GM12874 (cell line): ENCODE results near the gene EXOSC2.

Experiments
- CTCF ChIP-seq: IDR thresholded peaks from 2 replicates; pipeline ENCODE4 v1.5.1; 2011; ENCODE audit warnings: low read depth, mild to moderate bottlenecking, control low read depth, low read length, moderate library complexity; ENCODE audit not compliant: insufficient read depth

Gene EXOSC2

GRCh38 chr9:130664251-130665028 is 29.1 kb upstream of the EXOSC2 start, which contains the start of gene PRDM12:
Gene PRDM12, plus strand, starts transcription at chr9:130664594. Its CDS starts 60 bp downstream, at chr9:130664654.
- no peak for TF ChIP-seq CTCF

- no peak for TF ChIP-seq CTCF
These were observed 28.6 kb upstream of the EXOSC2 start for GRCh38 chr9:130665029-130665430.

- TF ChIP-seq CTCF, result no peak
These were observed 27.9 kb upstream of the EXOSC2 start for GRCh38 chr9:130665431-130666392.

GRCh38 chr9:130666393-130667119 is 27.0 kb upstream of the EXOSC2 start:
- TF ChIP-seq CTCF, result no peak

- TF ChIP-seq CTCF, result no peak
These were observed 26.5 kb upstream of the EXOSC2 start for GRCh38 chr9:130667120-130667435.

GRCh38 chr9:130668196-130668595 is 25.4 kb upstream of the EXOSC2 start:
- TF ChIP-seq CTCF, result no peak

GRCh38 chr9:130668659-130669058 is 24.9 kb upstream of the EXOSC2 start:
- no peak for TF ChIP-seq CTCF
